IMR-90 (cell line): ENCODE data around the gene IGFBP6. TPM values are rescaled to one million over a fixed set of nuclear protein-coding genes. Genes with fewer than 3 reads are reported as not detected.
A peak's percentile ranks its signal among the peaks of the same experiment; 100 is the strongest.

Experiments used
- ATAC-seq: fragments of 200-7000 bp; cut with Tn5 transposase; 2 replicates; pipeline ENCODE4 v1.9.1; 2020; ENCODE audit warnings: low read depth, mild to moderate bottlenecking, moderate library complexity
- BruUV-seq: library from RNA; stranded (reverse); fragments of 400-500 nt; replicated peaks from 2 replicates; lab custom pipeline; 2021; lab: Mats Ljungman, UMichigan
- CTCF ChIA-PET: fragments of 300-600 bp; formaldehyde crosslinking; extraction: SDS; loops from one replicate; lab custom pipeline; 2021; ENCODE audit warnings: antibody characterized with exemption; lab: Yijun Ruan, JAX
- POLR2A ChIA-PET: fragments of 300-600 bp; sonication (Branson Sonifier 250); formaldehyde crosslinking; loops from one replicate; lab custom pipeline; 2022; ENCODE audit warnings: antibody characterized with exemption; ENCODE audit not compliant: unreplicated experiment; lab: Charles Lee
- DNase-seq: peaks from one replicate; pipeline ENCODE4 v3.0.0; 2013
- H2AFZ ChIP-seq: replicated peaks from 2 replicates; pipeline ENCODE3; 2013; ENCODE audit warnings: low read length, mild to moderate bottlenecking; ENCODE audit not compliant: poor library complexity
- H2AK5ac ChIP-seq: 2 replicates; pipeline ENCODE4 v1.6.1; 2013; ENCODE audit warnings: low read depth, low read length, inconsistent platforms
- H2AK9ac ChIP-seq: replicated peaks from 2 replicates; pipeline ENCODE3; 2013; ENCODE audit warnings: mild to moderate bottlenecking, low read depth, low read length, moderate library complexity; ENCODE audit not compliant: poor library complexity
- H2BK120ac ChIP-seq: 2 replicates; pipeline ENCODE4 v1.6.1; 2013; ENCODE audit warnings: low read depth, low read length, inconsistent platforms
- H2BK15ac ChIP-seq: 3 replicates; pipeline ENCODE4 v1.6.1; 2013; ENCODE audit warnings: low read depth, low read length, inconsistent platforms
- H2BK20ac ChIP-seq: 2 replicates; pipeline ENCODE4 v1.6.1; 2013; ENCODE audit warnings: low read depth, mild to moderate bottlenecking, inconsistent platforms, low read length, moderate library complexity
- H2BK5ac ChIP-seq: 2 replicates; pipeline ENCODE4 v1.6.1; 2013; ENCODE audit warnings: mild to moderate bottlenecking, low read depth, low read length, inconsistent platforms; ENCODE audit not compliant: poor library complexity, severe bottlenecking
- H3K14ac ChIP-seq: replicated peaks from 2 replicates; pipeline ENCODE4 v1.6.1; 2013; ENCODE audit warnings: low read depth, low read length, inconsistent platforms
- H3K18ac ChIP-seq: 2 replicates; pipeline ENCODE4 v1.6.1; 2013; ENCODE audit warnings: low read depth, low read length, control low read depth
- H3K23ac ChIP-seq: 2 replicates; pipeline ENCODE4 v1.6.1; 2013; ENCODE audit warnings: low read depth, low read length, inconsistent platforms
- H3K27ac ChIP-seq: 2 replicates; pipeline ENCODE4 v1.5.1; 2013; ENCODE audit warnings: mild to moderate bottlenecking, control low read depth, low read length; ENCODE audit not compliant: insufficient read depth
- H3K27me3 ChIP-seq: 2 replicates; pipeline ENCODE4 v1.6.1; 2013; ENCODE audit warnings: low read length; ENCODE audit not compliant: control insufficient read depth, insufficient read depth
- H3K36me3 ChIP-seq: 2 replicates; pipeline ENCODE4 v1.6.1; 2013; ENCODE audit warnings: low read length, mixed read lengths; ENCODE audit not compliant: control insufficient read depth, insufficient read depth
- H3K4ac ChIP-seq: 2 replicates; pipeline ENCODE4 v1.6.1; 2013; ENCODE audit warnings: low read depth, low read length, inconsistent platforms
- H3K4me1 ChIP-seq: 2 replicates; pipeline ENCODE4 v1.6.1; 2013; ENCODE audit warnings: low read length, mixed read lengths; ENCODE audit not compliant: control insufficient read depth, insufficient read depth
- H3K4me2 ChIP-seq: 2 replicates; pipeline ENCODE4 v1.6.1; 2013; ENCODE audit warnings: low read depth, mild to moderate bottlenecking, control low read depth, low read length, moderate library complexity
- H3K4me3 ChIP-seq: 2 replicates; pipeline ENCODE4 v1.5.1; 2013; ENCODE audit warnings: low read depth, mild to moderate bottlenecking, control low read depth, low read length, moderate library complexity; ENCODE audit not compliant: insufficient read depth
- H3K56ac ChIP-seq: 2 replicates; pipeline ENCODE4 v1.6.1; 2013; ENCODE audit warnings: low read length, inconsistent platforms; ENCODE audit not compliant: insufficient read depth; ENCODE audit errors: extremely low read depth
- H3K79me1 ChIP-seq, 2 experiments: 2 replicates each; pipeline ENCODE4 v1.6.1; 2013; ENCODE audit warnings: low read length in 2 of 2, inconsistent platforms in 1 of 2, low read depth in 1 of 2
- H3K9ac ChIP-seq: 2 replicates; pipeline ENCODE4 v1.6.1; 2013; ENCODE audit warnings: low read depth, low read length, control low read depth
- H3K9me1 ChIP-seq: 2 replicates; pipeline ENCODE4 v1.6.1; 2013; ENCODE audit warnings: low read length, inconsistent platforms; ENCODE audit not compliant: insufficient read depth
- H3K9me3 ChIP-seq: 2 replicates; pipeline ENCODE4 v1.6.1; 2013; ENCODE audit warnings: low read length; ENCODE audit not compliant: control insufficient read depth, insufficient read depth
- H4K20me1 ChIP-seq: 2 replicates; pipeline ENCODE4 v1.6.1; 2013; ENCODE audit warnings: low read length, inconsistent platforms; ENCODE audit not compliant: insufficient read depth
- H4K5ac ChIP-seq: 2 replicates; pipeline ENCODE4 v1.6.1; 2013; ENCODE audit warnings: mild to moderate bottlenecking, low read depth, low read length, control low read depth
- H4K8ac ChIP-seq, 2 experiments: 2 replicates each; pipeline ENCODE4 v1.6.1; 2013; ENCODE audit warnings: low read depth in 2 of 2, low read length in 2 of 2, control low read depth in 1 of 2, inconsistent platforms in 1 of 2
- H4K91ac ChIP-seq: 2 replicates; pipeline ENCODE4 v1.6.1; 2013; ENCODE audit warnings: low read depth, low read length, inconsistent platforms; ENCODE audit not compliant: insufficient read depth
- BHLHE40 ChIP-seq: fragments of 150-350 bp; IDR thresholded peaks from 2 replicates; pipeline ENCODE4 v1.6.1; 2016; ENCODE audit warnings: mild to moderate bottlenecking, low read depth, low read length
- CEBPB ChIP-seq: IDR thresholded peaks from 2 replicates; pipeline ENCODE4 v1.6.1; 2012; ENCODE audit warnings: low read depth, low read length, improper control_type of control experiment
- CHD1 ChIP-seq: IDR thresholded peaks from 2 replicates; pipeline ENCODE4 v1.6.1; 2012; ENCODE audit warnings: low read depth, low read length, improper control_type of control experiment
- FOS ChIP-seq: fragments of 150-350 bp; IDR thresholded peaks from 2 replicates; pipeline ENCODE4 v1.6.1; 2016; ENCODE audit warnings: low read depth, low read length
- MAFK ChIP-seq: IDR thresholded peaks from 2 replicates; pipeline ENCODE4 v1.6.1; 2012; ENCODE audit warnings: low read depth, low read length, improper control_type of control experiment
- MAZ ChIP-seq: IDR thresholded peaks from 2 replicates; pipeline ENCODE4 v1.6.1; 2012; ENCODE audit warnings: low read depth, mild to moderate bottlenecking, low read length, improper control_type of control experiment, moderate library complexity, borderline replicate concordance
- MXI1 ChIP-seq: IDR thresholded peaks from 2 replicates; pipeline ENCODE4 v1.6.1; 2012; ENCODE audit warnings: low read depth, mild to moderate bottlenecking, low read length, moderate library complexity, borderline replicate concordance
- NFE2L2 ChIP-seq: fragments of 150-350 bp; IDR thresholded peaks from 2 replicates; pipeline ENCODE4 v1.6.1; 2016; ENCODE audit warnings: low read depth, mild to moderate bottlenecking, low read length
- POLR2A ChIP-seq: IDR thresholded peaks from 2 replicates; pipeline ENCODE4 v1.6.1; 2012; ENCODE audit warnings: mild to moderate bottlenecking, low read depth, low read length
- RCOR1 ChIP-seq: IDR thresholded peaks from 2 replicates; pipeline ENCODE4 v1.6.1; 2012; ENCODE audit warnings: mild to moderate bottlenecking, low read length, improper control_type of control experiment; ENCODE audit not compliant: insufficient replicate concordance
- RFX5 ChIP-seq: IDR thresholded peaks from 2 replicates; pipeline ENCODE4 v1.8.0; 2012; ENCODE audit warnings: low read depth, mild to moderate bottlenecking, low read length, moderate library complexity
- SMC3 ChIP-seq: fragments of 150-350 bp; IDR thresholded peaks from 2 replicates; pipeline ENCODE4 v1.6.1; 2016; ENCODE audit warnings: low read depth, mild to moderate bottlenecking, antibody characterized with exemption, low read length, moderate library complexity
- WGBS, 2 experiments: methylation state at CpG; one replicate each; pipeline versions ENCODE4 v1.1.5 to v1.1.7; 2013; ENCODE audit warnings: missing lambda C conversion rate in 2 of 2; ENCODE audit not compliant: insufficient read length in 1 of 2; ENCODE audit errors: extremely low coverage in 2 of 2; 5-methylcytosine and 5-hydroxymethylcytosine counted together
- dilution Hi-C: fragments of 300-500 bp; cut with HindIII; formaldehyde crosslinking; loops from one replicate; pipeline ENCODE4 v1.14.3; 2018; ENCODE audit warnings: low sequenced_read_pairs; ENCODE audit not compliant: unreplicated experiment
- in situ Hi-C: fragments of 300-500 bp; cut with MboI; formaldehyde crosslinking; loops from 3 replicates; pipeline ENCODE4 v1.14.3; 2019; ENCODE audit warnings: low sequenced_read_pairs, inconsistent platforms, mixed read lengths
- intact Hi-C: fragments of 100-400 bp; cut with micrococcal nuclease; formaldehyde crosslinking; loops from 2 replicates; pipeline ENCODE4 v1.10.0; 2022
- polyA plus RNA-seq, 3 experiments: library from polyadenylated mRNA; depleted of rRNA; stranded (reverse); fragments of >200 nt; gene quantifications; 2 replicates each; pipeline ENCODE4 v1.2.3, GENCODE V29; 2012; ENCODE audit warnings: low replicate concordance in 1 of 3
- total RNA-seq: library from RNA; depleted of rRNA; stranded (reverse); fragments of >200 nt; gene quantifications from 2 replicates; pipeline ENCODE4 v1.2.3, GENCODE V29; 2012
- TF ChIP-seq, protein P1 (sequence below): conservative IDR thresholded peaks from 2 replicates; pipeline ENCODE4 v1.5.1; 2012; ENCODE audit warnings: mild to moderate bottlenecking, low read depth, low read length, improper control_type of control experiment
- TF ChIP-seq, protein P2 (sequence below): fragments of 150-350 bp; IDR thresholded peaks from 2 replicates; pipeline ENCODE4 v1.6.1; 2017; ENCODE audit warnings: mild to moderate bottlenecking, antibody characterized with exemption, low read length, low read depth
- TF ChIP-seq, protein P3 (sequence below): fragments of 150-350 bp; IDR thresholded peaks from 2 replicates; pipeline ENCODE4 v1.6.1; 2016; ENCODE audit warnings: low read depth, mild to moderate bottlenecking, low read length, moderate library complexity, borderline replicate concordance

The IGFBP6 gene
- total and polyA plus RNA-seq, 2 of the 4 experiments (the other 2 are of a cell fraction) = 124 to 337 TPM

DNA sequence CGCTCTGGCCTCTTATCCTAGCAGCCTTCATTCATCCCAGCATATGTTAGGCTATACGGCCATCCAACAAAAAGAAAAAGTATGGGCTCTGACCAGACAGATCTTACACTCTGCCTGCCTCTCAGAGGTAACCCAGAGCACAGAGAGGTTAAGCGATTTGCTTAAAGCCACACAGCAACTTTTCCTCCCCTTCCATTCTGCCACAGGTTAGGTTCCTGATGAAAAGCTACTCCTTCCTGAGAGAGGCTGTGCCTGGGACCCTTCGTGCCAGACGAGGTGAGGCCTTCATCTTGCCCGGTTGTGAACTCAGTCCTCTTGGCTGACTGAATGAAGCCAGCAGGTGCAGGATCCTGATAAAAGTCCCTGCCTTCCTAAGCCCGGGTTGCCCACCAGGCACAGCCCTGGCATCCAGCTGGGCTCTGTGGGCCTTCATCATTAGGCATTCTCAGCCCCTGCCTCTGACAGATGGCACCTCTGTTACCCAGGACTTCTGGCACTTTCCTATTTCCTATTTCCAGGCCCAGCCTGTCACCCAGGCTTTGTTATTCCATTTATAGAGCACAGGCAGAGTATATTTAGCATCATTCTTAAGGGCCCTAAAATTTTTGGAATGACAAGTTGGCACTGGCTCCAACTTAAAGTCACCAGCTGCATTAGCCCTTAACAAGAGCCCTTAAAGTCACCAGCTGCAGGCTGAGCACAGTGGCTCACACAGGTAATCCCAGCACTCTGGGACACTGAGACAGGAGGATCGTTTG lies 18.6 kb downstream of the IGFBP6 start:
- WGBS, 2 experiments = 85% methylated on average over 5 of the region's 8 CpGs; no CpG with 5 or more reads in 1 of the 2 experiments
- intact Hi-C loops = no loop called here
- TF ChIP-seq MXI1 = no peak
- TF ChIP-seq, protein P1, sequence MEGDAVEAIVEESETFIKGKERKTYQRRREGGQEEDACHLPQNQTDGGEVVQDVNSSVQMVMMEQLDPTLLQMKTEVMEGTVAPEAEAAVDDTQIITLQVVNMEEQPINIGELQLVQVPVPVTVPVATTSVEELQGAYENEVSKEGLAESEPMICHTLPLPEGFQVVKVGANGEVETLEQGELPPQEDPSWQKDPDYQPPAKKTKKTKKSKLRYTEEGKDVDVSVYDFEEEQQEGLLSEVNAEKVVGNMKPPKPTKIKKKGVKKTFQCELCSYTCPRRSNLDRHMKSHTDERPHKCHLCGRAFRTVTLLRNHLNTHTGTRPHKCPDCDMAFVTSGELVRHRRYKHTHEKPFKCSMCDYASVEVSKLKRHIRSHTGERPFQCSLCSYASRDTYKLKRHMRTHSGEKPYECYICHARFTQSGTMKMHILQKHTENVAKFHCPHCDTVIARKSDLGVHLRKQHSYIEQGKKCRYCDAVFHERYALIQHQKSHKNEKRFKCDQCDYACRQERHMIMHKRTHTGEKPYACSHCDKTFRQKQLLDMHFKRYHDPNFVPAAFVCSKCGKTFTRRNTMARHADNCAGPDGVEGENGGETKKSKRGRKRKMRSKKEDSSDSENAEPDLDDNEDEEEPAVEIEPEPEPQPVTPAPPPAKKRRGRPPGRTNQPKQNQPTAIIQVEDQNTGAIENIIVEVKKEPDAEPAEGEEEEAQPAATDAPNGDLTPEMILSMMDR = no peak
- TF ChIP-seq RCOR1 = no peak
- no peak for TF ChIP-seq FOS
- TF ChIP-seq BHLHE40 = no peak
- no peak for TF ChIP-seq POLR2A
- TF ChIP-seq SMC3 = no peak
- no peak for TF ChIP-seq CEBPB
- TF ChIP-seq, protein P2, sequence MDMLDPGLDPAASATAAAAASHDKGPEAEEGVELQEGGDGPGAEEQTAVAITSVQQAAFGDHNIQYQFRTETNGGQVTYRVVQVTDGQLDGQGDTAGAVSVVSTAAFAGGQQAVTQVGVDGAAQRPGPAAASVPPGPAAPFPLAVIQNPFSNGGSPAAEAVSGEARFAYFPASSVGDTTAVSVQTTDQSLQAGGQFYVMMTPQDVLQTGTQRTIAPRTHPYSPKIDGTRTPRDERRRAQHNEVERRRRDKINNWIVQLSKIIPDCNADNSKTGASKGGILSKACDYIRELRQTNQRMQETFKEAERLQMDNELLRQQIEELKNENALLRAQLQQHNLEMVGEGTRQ = no peak
- TF ChIP-seq MAFK = no peak
- no peak for TF ChIP-seq NFE2L2
- TF ChIP-seq MAZ = no peak
- TF ChIP-seq, protein P3, sequence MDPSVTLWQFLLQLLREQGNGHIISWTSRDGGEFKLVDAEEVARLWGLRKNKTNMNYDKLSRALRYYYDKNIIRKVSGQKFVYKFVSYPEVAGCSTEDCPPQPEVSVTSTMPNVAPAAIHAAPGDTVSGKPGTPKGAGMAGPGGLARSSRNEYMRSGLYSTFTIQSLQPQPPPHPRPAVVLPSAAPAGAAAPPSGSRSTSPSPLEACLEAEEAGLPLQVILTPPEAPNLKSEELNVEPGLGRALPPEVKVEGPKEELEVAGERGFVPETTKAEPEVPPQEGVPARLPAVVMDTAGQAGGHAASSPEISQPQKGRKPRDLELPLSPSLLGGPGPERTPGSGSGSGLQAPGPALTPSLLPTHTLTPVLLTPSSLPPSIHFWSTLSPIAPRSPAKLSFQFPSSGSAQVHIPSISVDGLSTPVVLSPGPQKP = no peak
- no peak for TF ChIP-seq RFX5
- TF ChIP-seq CHD1 = no peak

More for the DNA sequence above, 18.6 kb downstream of the IGFBP6 start:
- ChIA-PET POLR2A (no interaction called here), CTCF (interaction anchor here (0.5 to 1.2 kb wide), 2 partner anchors 11 to 21 kb away, joined by 3 to 4 read pairs; no protein-coding TSS in a partner anchor)
- no peak overlapping the region for H3K56ac ChIP-seq
- no peak overlapping the region for H2BK20ac ChIP-seq
- H3K36me3 ChIP-seq = no peaks in the 10 kb centered on the region
- H2AFZ ChIP-seq = peak overlapping the region; percentile 8
- H3K18ac ChIP-seq = no peak overlapping the region
- no peak overlapping the region for H2AK9ac ChIP-seq
- no peaks in the 10 kb centered on the region for H3K4me1 ChIP-seq
- no peak overlapping the region for H3K9ac ChIP-seq
- H3K4ac ChIP-seq = no peak overlapping the region
- no peaks in the 10 kb centered on the region; the same call in 1 of the 2 replicates for H3K9me1 ChIP-seq
- BruUV-seq = no TSS peak
- H2BK5ac ChIP-seq = no peak overlapping the region
- H4K91ac ChIP-seq = no peak overlapping the region
- DNase-seq (no peak), ATAC-seq (no peak)
- no peak overlapping the region for H3K14ac ChIP-seq
- in situ Hi-C loops = no loop called here
- no peaks in the 10 kb centered on the region for H3K79me1 ChIP-seq
- H2AK5ac ChIP-seq = no peak overlapping the region
- no peak overlapping the region for H2BK15ac ChIP-seq
- no peak overlapping the region for H2BK120ac ChIP-seq
- no peak overlapping the region for H3K4me2 ChIP-seq
- dilution Hi-C loops = no loop called here
- H3K27me3 ChIP-seq = peaks cover 2% of the 10 kb centered on the region; the same call in 1 of the 2 replicates
- no peak overlapping the region for H4K5ac ChIP-seq
- H3K9me3 ChIP-seq = no peaks in the 10 kb centered on the region
- H3K4me3 ChIP-seq = no peak overlapping the region
- no peak overlapping the region for H4K8ac ChIP-seq
- no peak overlapping the region for H3K27ac ChIP-seq
- no peaks in the 10 kb centered on the region for H4K20me1 ChIP-seq
- no peak overlapping the region for H3K23ac ChIP-seq
